GM10248 (cell line): Measurements from ENCODE around the gene SF3B1.
"Not testable (repeated sequence)": the region's sequence is repeated elsewhere in the genome, so short reads cannot be mapped to it uniquely, and the experiment has no call there.

Source experiments
- CTCF ChIA-PET: fragments of 300-600 bp; sonication (Branson Sonifier 250); formaldehyde crosslinking; extraction: SDS; loops from one replicate; lab custom pipeline; 2021; ENCODE audit warnings: antibody characterized with exemption; lab: Yijun Ruan, JAX
- POLR2A ChIA-PET: fragments of 350-650 bp; sonication (Branson Sonifier 250); formaldehyde crosslinking; extraction: SDS; loops from one replicate; lab custom pipeline; 2020; ENCODE audit warnings: antibody characterized with exemption; lab: Yijun Ruan, JAX
- DNase-seq: peaks from one replicate; pipeline ENCODE4 v3.0.0; 2012; ENCODE audit errors: extremely low spot score
- CTCF ChIP-seq: IDR thresholded peaks from 2 replicates; pipeline ENCODE4 v1.5.1; 2012; ENCODE audit warnings: mild to moderate bottlenecking, low read depth; ENCODE audit errors: extremely low read depth, missing control alignments, control extremely low read depth

SF3B1 gene

DNA sequence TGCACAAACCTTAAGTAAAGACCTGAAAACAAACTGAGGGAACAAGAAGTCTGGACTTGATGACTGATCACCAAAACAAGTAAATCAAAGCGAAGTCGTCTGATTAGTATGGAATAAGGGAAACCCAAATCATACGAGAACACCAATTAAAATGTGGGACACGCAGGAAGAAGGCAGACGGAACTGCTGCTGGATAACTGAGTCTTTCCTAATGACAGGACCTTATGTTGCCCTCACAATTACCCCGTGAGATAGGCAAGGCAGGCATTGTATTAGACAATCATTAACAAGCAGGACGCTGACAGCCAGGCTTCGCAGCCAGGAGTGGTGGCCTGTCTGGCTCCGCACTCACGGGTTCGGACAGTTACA lies 17.9 kb upstream of the SF3B1 start:
- CTCF ChIA-PET = interaction anchor here (0.7 to 6.5 kb wide), 9 partner anchors 8 to 23 kb away, joined by 3 to 45 read pairs (median 4); partner anchors contain the start of gene SF3B1
- no peak for DNase-seq
- POLR2A ChIA-PET = interaction anchor here (0.5 to 1.6 kb wide), 14 partner anchors 12 to 500 kb away, joined by 3 to 15 read pairs (median 4); partner anchors contain the start of genes HSPD1, HSPE1 and SF3B1
- no peak for TF ChIP-seq CTCF

GRCh38 chr2:197450935-197451358 lies 16.1 kb upstream of the SF3B1 start:
- ChIA-PET POLR2A (interaction anchor here (1.1 kb wide), 1 partner anchor 16 kb away, joined by 4 read pairs; the partner anchor contains the start of gene SF3B1), CTCF (interaction anchor here (0.8 to 6.5 kb wide), 5 partner anchors 9 to 24 kb away, joined by 3 to 45 read pairs (median 4); partner anchors contain the start of gene SF3B1)
- DNase-seq = not testable (repeated sequence)

GRCh38 chr2:197450465-197450864 lies 15.6 kb upstream of the SF3B1 start:
- POLR2A ChIA-PET = interaction anchor here (0.6 to 1.1 kb wide), 3 partner anchors 16 to 29 kb away, joined by 3 to 4 read pairs (median 4); partner anchors contain the start of gene SF3B1
- no peak for TF ChIP-seq CTCF
- CTCF ChIA-PET = interaction anchor here (0.8 to 6.5 kb wide), 3 partner anchors 8 to 12 kb away, joined by 3 to 45 read pairs (median 6); partner anchors contain the start of gene SF3B1
- DNase-seq = no peak

DNA sequence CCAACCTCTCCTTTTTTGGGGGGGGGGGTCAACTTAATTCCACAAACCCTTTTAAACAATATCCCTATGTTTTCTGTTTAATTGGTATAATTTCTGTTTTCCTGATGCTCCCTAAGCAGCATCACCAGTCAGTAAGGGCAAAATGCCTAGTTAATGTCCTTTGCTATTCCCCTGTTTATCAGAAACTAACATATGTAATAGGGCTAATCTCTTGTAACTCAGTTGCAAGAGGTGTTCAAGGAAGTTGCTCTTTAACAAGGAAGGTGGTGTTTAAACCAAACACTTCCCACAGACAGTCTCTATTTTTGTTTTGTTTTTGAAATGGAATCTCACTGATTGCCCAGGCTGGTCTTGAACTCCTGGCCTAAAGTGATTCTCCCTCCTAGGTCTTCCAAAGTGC lies 12.0 kb upstream of the SF3B1 start:
- CTCF ChIA-PET = no interaction called here
- POLR2A ChIA-PET = no interaction called here
- no peak for TF ChIP-seq CTCF
- no peak for DNase-seq

DNA sequence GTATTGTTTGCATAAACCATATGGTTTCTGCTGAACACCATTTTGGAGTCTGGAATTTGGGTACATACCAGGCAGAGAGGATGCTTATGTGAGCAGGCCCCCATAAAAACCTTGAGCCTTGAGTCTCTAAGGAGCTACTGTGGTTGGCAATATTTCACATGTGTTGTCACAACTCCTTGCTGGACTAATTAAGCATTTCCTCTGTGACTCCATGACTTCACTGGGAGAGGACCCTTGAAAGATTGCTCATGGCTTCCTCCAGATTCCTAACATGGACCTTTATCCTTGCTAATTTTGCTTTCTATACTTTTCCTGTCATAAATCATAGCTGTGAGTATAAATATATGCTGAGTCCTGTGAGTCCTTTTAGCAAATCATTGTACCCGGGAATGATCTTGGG lies 10.9 kb upstream of the SF3B1 start:
- DNase-seq = no peak
- POLR2A ChIA-PET = no interaction called here
- CTCF ChIA-PET = no interaction called here
- no peak for TF ChIP-seq CTCF

- POLR2A ChIA-PET = no interaction called here
- TF ChIP-seq CTCF = no peak
- no peak for DNase-seq
- CTCF ChIA-PET = interaction anchor here (0.5 to 0.8 kb wide), 2 partner anchors 8 to 24 kb away, joined by 3 read pairs; no protein-coding TSS in a partner anchor
Measured at GRCh38 chr2:197442857-197443256, 8.0 kb upstream of the SF3B1 start.

DNA sequence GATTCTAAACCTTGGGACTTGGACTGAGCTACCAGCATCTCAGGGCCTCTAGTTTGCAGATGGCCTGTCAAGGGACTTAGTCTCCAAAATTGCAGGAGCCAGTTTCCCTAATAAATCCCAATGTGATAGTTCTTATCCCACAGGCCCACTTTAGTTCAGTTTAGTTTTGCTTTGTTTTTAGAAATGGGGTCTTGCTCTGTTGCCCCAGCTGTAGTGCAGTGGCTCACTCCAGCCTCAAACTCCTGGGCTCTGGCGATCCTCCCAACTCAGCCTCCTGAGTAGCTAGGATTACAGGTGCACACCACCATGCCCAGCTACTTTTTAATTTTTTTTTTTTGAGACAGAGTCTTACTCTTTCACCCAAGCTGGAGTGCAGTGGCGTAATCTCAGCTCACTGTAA lies 2.6 kb upstream of the SF3B1 start:
- ChIA-PET POLR2A (interaction anchor here (3.7 kb wide), 1 partner anchor 16 kb away, joined by 13 read pairs; the partner anchor contains the start of gene COQ10B), CTCF (interaction anchor here (6.9 kb wide), 1 partner anchor 14 kb away, joined by 45 read pairs; the partner anchor contains the start of gene COQ10B)
- no peak for DNase-seq
- TF ChIP-seq CTCF = no peak
